ENCODE data around the gene NPTX2. TPM values are rescaled to one million over a fixed set of nuclear protein-coding genes. Genes with fewer than 3 reads are reported as not detected.

NPTX2 gene
- total RNA-seq, 1 experiment from 2014 or later = not detected

DNA sequence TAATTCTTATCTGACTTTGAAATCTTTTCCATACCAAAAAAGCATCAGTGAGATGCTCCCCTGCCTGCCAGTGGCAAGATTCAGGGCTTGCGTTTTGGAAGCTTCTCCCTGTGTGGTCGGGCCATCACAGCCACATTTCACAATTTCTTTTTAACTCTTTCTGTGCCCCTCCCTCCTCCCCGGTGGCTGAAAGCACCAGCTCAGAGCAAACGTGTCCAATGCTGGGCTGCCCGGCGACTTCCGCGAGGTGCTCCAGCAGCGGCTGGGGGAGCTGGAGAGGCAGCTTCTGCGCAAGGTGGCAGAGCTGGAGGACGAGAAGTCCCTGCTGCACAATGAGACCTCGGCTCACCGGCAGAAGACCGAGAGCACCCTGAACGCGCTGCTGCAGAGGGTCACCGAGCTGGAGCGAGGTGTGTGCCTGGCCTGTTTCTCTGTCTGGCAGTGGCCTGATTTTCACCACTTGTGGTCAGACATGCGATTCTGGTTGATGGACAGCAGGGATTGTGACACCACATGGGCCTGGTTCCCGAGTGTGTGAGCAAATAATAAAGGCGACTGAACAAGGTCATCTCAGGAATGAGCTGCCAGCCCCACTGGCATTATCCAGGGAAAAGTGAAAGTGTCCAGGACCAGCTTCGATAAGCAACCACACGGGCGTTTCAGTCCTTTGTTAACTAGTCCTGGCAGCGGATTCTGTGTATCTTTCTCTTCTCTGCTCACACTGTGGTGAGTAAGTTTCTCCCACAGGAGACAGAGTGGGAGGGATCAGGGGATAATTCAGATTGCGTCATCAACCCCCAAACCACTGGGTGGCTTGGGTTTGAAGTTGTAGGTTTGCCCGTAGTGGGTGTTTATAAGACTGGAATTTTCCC lies 2.6 kb downstream of the NPTX2 start:
- POLR2A ChIA-PET = no interaction called here
- DNase-seq (ENCODE audit: low read depth, low spot score) = no peak
- intact Hi-C loops (cut with micrococcal nuclease) = no loop called here

More for the DNA sequence above, 2.6 kb downstream of the NPTX2 start:
- no peaks in the 10 kb centered on the region for H3K9me2 ChIP-seq (ENCODE audit: insufficient read depth)
- H3K9me3 ChIP-seq (ENCODE audit: control insufficient read depth in 1 of 2, insufficient read depth in 1 of 2, low read depth in 1 of 2, low read length in 2 of 2) = no peaks in the 10 kb centered on the region
- peaks cover 44% of the 10 kb centered on the region for H3K27me3 ChIP-seq (ENCODE audit: insufficient read depth, low read length)
- no TSS peak for BruUV-seq (replicated peaks)
- H3K9ac ChIP-seq (ENCODE audit: low read length) = no peak overlapping the region
- H3K27ac ChIP-seq (ENCODE audit: low read depth, low read length) = no peak overlapping the region
- H3K36me3 ChIP-seq (ENCODE audit: control insufficient read depth in 1 of 2, insufficient read depth in 2 of 2, low read length in 2 of 2) = no peaks in the 10 kb centered on the region
- no peak overlapping the region for H2AFZ ChIP-seq (ENCODE audit: low read depth, low read length, poor library complexity, severe bottlenecking)
- H4K20me1 ChIP-seq (ENCODE audit: insufficient read depth) = no peaks in the 10 kb centered on the region
- ATAC-seq = no peak
- no peak overlapping the region for H3K4me3 ChIP-seq (replicated peaks in 1 of 2; ENCODE audit: low read depth in 1 of 2, low read length in 2 of 2)
- no peaks in the 10 kb centered on the region for H3K79me2 ChIP-seq (ENCODE audit: insufficient read depth, low read length)
- TF ChIP-seq ELF1 (IDR thresholded peaks at IDR 0.05; ENCODE audit: borderline replicate concordance, low read depth) = no peak
- TF ChIP-seq CBX3 (IDR thresholded peaks at IDR 0.05; ENCODE audit: low read depth) = no peak
- TF ChIP-seq EZH2phosphoT487 (IDR thresholded peaks at IDR 0.05; ENCODE audit: borderline replicate concordance) = no peak
- no peak for TF ChIP-seq YY1 (IDR thresholded peaks at IDR 0.05; ENCODE audit: extremely low read depth, insufficient replicate concordance, low read depth, low read length)
- TF ChIP-seq, protein P1, sequence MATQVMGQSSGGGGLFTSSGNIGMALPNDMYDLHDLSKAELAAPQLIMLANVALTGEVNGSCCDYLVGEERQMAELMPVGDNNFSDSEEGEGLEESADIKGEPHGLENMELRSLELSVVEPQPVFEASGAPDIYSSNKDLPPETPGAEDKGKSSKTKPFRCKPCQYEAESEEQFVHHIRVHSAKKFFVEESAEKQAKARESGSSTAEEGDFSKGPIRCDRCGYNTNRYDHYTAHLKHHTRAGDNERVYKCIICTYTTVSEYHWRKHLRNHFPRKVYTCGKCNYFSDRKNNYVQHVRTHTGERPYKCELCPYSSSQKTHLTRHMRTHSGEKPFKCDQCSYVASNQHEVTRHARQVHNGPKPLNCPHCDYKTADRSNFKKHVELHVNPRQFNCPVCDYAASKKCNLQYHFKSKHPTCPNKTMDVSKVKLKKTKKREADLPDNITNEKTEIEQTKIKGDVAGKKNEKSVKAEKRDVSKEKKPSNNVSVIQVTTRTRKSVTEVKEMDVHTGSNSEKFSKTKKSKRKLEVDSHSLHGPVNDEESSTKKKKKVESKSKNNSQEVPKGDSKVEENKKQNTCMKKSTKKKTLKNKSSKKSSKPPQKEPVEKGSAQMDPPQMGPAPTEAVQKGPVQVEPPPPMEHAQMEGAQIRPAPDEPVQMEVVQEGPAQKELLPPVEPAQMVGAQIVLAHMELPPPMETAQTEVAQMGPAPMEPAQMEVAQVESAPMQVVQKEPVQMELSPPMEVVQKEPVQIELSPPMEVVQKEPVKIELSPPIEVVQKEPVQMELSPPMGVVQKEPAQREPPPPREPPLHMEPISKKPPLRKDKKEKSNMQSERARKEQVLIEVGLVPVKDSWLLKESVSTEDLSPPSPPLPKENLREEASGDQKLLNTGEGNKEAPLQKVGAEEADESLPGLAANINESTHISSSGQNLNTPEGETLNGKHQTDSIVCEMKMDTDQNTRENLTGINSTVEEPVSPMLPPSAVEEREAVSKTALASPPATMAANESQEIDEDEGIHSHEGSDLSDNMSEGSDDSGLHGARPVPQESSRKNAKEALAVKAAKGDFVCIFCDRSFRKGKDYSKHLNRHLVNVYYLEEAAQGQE (IDR thresholded peaks at IDR 0.05; ENCODE audit: low read depth) = no peak
- no peak for TF ChIP-seq RAD21 (IDR thresholded peaks at IDR 0.05; ENCODE audit: low read depth)
- TF ChIP-seq, protein P2, sequence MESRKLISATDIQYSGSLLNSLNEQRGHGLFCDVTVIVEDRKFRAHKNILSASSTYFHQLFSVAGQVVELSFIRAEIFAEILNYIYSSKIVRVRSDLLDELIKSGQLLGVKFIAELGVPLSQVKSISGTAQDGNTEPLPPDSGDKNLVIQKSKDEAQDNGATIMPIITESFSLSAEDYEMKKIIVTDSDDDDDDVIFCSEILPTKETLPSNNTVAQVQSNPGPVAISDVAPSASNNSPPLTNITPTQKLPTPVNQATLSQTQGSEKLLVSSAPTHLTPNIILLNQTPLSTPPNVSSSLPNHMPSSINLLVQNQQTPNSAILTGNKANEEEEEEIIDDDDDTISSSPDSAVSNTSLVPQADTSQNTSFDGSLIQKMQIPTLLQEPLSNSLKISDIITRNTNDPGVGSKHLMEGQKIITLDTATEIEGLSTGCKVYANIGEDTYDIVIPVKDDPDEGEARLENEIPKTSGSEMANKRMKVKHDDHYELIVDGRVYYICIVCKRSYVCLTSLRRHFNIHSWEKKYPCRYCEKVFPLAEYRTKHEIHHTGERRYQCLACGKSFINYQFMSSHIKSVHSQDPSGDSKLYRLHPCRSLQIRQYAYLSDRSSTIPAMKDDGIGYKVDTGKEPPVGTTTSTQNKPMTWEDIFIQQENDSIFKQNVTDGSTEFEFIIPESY (IDR thresholded peaks at IDR 0.05; ENCODE audit: extremely low read depth, insufficient replicate concordance, low read length) = no peak
- TF ChIP-seq, protein P3, sequence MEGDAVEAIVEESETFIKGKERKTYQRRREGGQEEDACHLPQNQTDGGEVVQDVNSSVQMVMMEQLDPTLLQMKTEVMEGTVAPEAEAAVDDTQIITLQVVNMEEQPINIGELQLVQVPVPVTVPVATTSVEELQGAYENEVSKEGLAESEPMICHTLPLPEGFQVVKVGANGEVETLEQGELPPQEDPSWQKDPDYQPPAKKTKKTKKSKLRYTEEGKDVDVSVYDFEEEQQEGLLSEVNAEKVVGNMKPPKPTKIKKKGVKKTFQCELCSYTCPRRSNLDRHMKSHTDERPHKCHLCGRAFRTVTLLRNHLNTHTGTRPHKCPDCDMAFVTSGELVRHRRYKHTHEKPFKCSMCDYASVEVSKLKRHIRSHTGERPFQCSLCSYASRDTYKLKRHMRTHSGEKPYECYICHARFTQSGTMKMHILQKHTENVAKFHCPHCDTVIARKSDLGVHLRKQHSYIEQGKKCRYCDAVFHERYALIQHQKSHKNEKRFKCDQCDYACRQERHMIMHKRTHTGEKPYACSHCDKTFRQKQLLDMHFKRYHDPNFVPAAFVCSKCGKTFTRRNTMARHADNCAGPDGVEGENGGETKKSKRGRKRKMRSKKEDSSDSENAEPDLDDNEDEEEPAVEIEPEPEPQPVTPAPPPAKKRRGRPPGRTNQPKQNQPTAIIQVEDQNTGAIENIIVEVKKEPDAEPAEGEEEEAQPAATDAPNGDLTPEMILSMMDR (IDR thresholded peaks at IDR 0.05 in 2 of 3, conservative IDR thresholded peaks at IDR 0.05 in 1 of 3; ENCODE audit: borderline replicate concordance in 1 of 3, insufficient read depth in 1 of 3, low read depth in 2 of 3, low read length in 2 of 3) = no peak
- no peak for TF ChIP-seq SIN3A (IDR thresholded peaks at IDR 0.05; ENCODE audit: low read depth)
- no peak for TF ChIP-seq POLR2AphosphoS5 (IDR thresholded peaks at IDR 0.05; ENCODE audit: low read depth, low read length)
- TF ChIP-seq, protein P4, sequence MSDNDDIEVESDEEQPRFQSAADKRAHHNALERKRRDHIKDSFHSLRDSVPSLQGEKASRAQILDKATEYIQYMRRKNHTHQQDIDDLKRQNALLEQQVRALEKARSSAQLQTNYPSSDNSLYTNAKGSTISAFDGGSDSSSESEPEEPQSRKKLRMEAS (IDR thresholded peaks at IDR 0.05) = no peak
- TF ChIP-seq TCF7L2 (IDR thresholded peaks at IDR 0.05; ENCODE audit: borderline replicate concordance, extremely low read depth, insufficient read depth, insufficient read length) = no peak
- no peak for TF ChIP-seq ZFX (IDR thresholded peaks at IDR 0.05)
- TF ChIP-seq POLR2A (IDR thresholded peaks at IDR 0.05; ENCODE audit: borderline replicate concordance, extremely low read depth, insufficient read depth, insufficient read length) = no peak
- no peak for TF ChIP-seq EZH2 (IDR thresholded peaks at IDR 0.05)
- no peak for TF ChIP-seq SP1 (IDR thresholded peaks at IDR 0.05; ENCODE audit: low read depth)
- TF ChIP-seq EGR1 (IDR thresholded peaks at IDR 0.05; ENCODE audit: low read depth) = no peak
- TF ChIP-seq SRF (IDR thresholded peaks at IDR 0.05; ENCODE audit: low read depth) = no peak
- no peaks in the 10 kb centered on the region for H3K4me1 ChIP-seq (ENCODE audit: control insufficient read depth in 1 of 2, insufficient read depth in 2 of 2, low read length in 2 of 2)
- ChIA-PET RAD21 (ENCODE audit: low non-redundant PET in 1 of 2, low total read pairs in 2 of 2, uncharacterized antibody in 2 of 2, unreplicated experiment in 2 of 2) (no interaction called here), CTCF (no interaction called here)
- no peak overlapping the region for H3K4me2 ChIP-seq (ENCODE audit: low read length)

Measured in HCT116 (cell line).